GM19467 (cell line): ENCODE results near the gene OSGIN1.

ENCODE experiments used
- ATAC-seq: cut with Tn5 transposase; IDR thresholded peaks from one replicate; pipeline ENCODE4 v1.9.1; 2021; ENCODE audit warnings: mild to moderate bottlenecking, moderate library complexity; ENCODE audit not compliant: unreplicated experiment

Gene OSGIN1

GRCh38 chr16:83995754-83996153 lies 42.7 kb downstream of the OSGIN1 start:
- ATAC-seq, result no peak

- no peak for ATAC-seq
Measured at GRCh38 chr16:83996481-83997252, 43.6 kb downstream of the OSGIN1 start.

GRCh38 chr16:83998091-83998490 lies 45.1 kb downstream of the OSGIN1 start:
- no peak for ATAC-seq

GRCh38 chr16:84000989-84001642 lies 48.1 kb downstream of the OSGIN1 start:
- ATAC-seq, result no peak

- ATAC-seq, result no peak
Measured at GRCh38 chr16:84001726-84002125, 48.7 kb downstream of the OSGIN1 start.

- no peak for ATAC-seq
Measured at GRCh38 chr16:84003038-84003437, 50.0 kb downstream of the OSGIN1 start.

GRCh38 chr16:84004442-84004841 lies 51.4 kb downstream of the OSGIN1 start:
- ATAC-seq, result no peak

- ATAC-seq, result no peak
Measured at GRCh38 chr16:84005391-84005790, 52.4 kb downstream of the OSGIN1 start.

GRCh38 chr16:84007520-84007919 lies 54.5 kb downstream of the OSGIN1 start:
- no peak for ATAC-seq

- no peak for ATAC-seq
Measured at GRCh38 chr16:84007965-84008364, 54.9 kb downstream of the OSGIN1 start.

GRCh38 chr16:84009282-84009681 lies 56.2 kb downstream of the OSGIN1 start:
- ATAC-seq, result no peak

GRCh38 chr16:84013787-84014569 lies 60.9 kb downstream of the OSGIN1 start:
- peak; percentile 77 for ATAC-seq

GRCh38 chr16:84014570-84015327 lies 61.7 kb downstream of the OSGIN1 start:
- no peak for ATAC-seq

GRCh38 chr16:84015399-84015798 lies 62.4 kb downstream of the OSGIN1 start:
- ATAC-seq, result no peak
